Measurements from ENCODE around the gene KLF15. TPM values are rescaled to one million over a fixed set of nuclear protein-coding genes. Genes with fewer than 3 reads are reported as not detected.

The KLF15 gene
- total and polyA plus RNA-seq, 2 of the 8 experiments (the other 6 are each of a cell fraction or from before 2014, with no cell fraction given), result 15.7 to 19.5 TPM

- 0 out of 2 replicates have a peak overlapping the region, but pooled peaks have one; percentile 92 for H2BK15ac ChIP-seq (ENCODE audit: low read length)
- no peak overlapping the region for H4K91ac ChIP-seq (replicated peaks; ENCODE audit: insufficient read length, low read length)
- CTCF ChIA-PET (ENCODE audit: partially characterized antibody), result interaction anchor here (0.6 to 1.0 kb wide), 2 partner anchors 39 to 69 kb away, joined by 3 read pairs; no protein-coding TSS in a partner anchor
- 0 out of 2 replicates have a peak overlapping the region, but pooled peaks have one; percentile 32 for H2BK20ac ChIP-seq (ENCODE audit: low read length)
- H3K9me3 ChIP-seq (ENCODE audit: insufficient read depth in 2 of 2, low read depth in 1 of 2, low read length in 1 of 2), result no peaks in the 10 kb centered on the region
- peak overlapping the region; percentile 32; the same call in 1 of the 2 replicates for H3K18ac ChIP-seq (ENCODE audit: extremely low read depth, low read length)
- 0 out of 7 replicates have a peak, but pooled peaks cover 0 to 1% (median 0%) of the 10 kb centered on the region in 4 experiments for H3K27me3 ChIP-seq (replicated peaks in 1 of 4; ENCODE audit: control insufficient read depth in 3 of 4, extremely low read depth in 1 of 4, insufficient read depth in 3 of 4, low read length in 3 of 4)
- no peak overlapping the region for H3K4ac ChIP-seq (replicated peaks; ENCODE audit: insufficient read length, low read depth, low read length)
- no peaks in the 10 kb centered on the region for H3K79me2 ChIP-seq (ENCODE audit: control insufficient read depth in 1 of 2, insufficient read depth in 2 of 2, low read length in 2 of 2)
- POLR2A ChIA-PET (ENCODE audit: partially characterized antibody), result no interaction called here
- H3K9ac ChIP-seq (replicated peaks in 1 of 4; ENCODE audit: extremely low read depth in 1 of 4, low read depth in 3 of 4, low read length in 3 of 4), result no peak overlapping the region
- H2BK120ac ChIP-seq (replicated peaks; ENCODE audit: low read depth, low read length), result no peak overlapping the region
- no peak for DNase-seq (ENCODE audit: low read depth in 1 of 2, low spot score in 2 of 2)
- H3K14ac ChIP-seq (ENCODE audit: insufficient read length), result no peak overlapping the region
- no peak for TF ChIP-seq EGR1 (IDR thresholded peaks at IDR 0.05; ENCODE audit: borderline replicate concordance, low read depth, low read length)
- no peak for TF ChIP-seq POLR2AphosphoS5 (IDR thresholded peaks at IDR 0.05; ENCODE audit: low read depth, low read length)
- TF ChIP-seq POLR2A (IDR thresholded peaks at IDR 0.05; ENCODE audit: control extremely low read depth in 1 of 2, low read depth in 2 of 2, low read length in 2 of 2), result no peak
- TF ChIP-seq JUND (IDR thresholded peaks at IDR 0.05; ENCODE audit: low read length), result no peak
- H3K4me3 ChIP-seq (ENCODE audit: extremely low read depth in 1 of 4, insufficient read depth in 2 of 4, low read depth in 3 of 4, low read length in 4 of 4), result no peak overlapping the region
- no peak overlapping the region for H3K56ac ChIP-seq (replicated peaks; ENCODE audit: insufficient read length, low read depth, low read length)
- no peak overlapping the region; the same call in 1 of the 2 replicates for H2BK5ac ChIP-seq (ENCODE audit: low read depth, low read length)
- H4K5ac ChIP-seq (ENCODE audit: insufficient read length, low read depth, low read length), result no peak overlapping the region
- H4K20me1 ChIP-seq (replicated peaks in 1 of 2; ENCODE audit: control insufficient read depth in 1 of 2, insufficient read depth in 2 of 2, low read length in 2 of 2), result no peaks in the 10 kb centered on the region
- H3K79me1 ChIP-seq (ENCODE audit: low read depth, low read length), result no peaks in the 10 kb centered on the region
- H3K27ac ChIP-seq (ENCODE audit: low read depth, low read length), result no peak overlapping the region
- no peak overlapping the region for H2AFZ ChIP-seq (ENCODE audit: low read length)
- no peak for FAIRE-seq
- no peaks in the 10 kb centered on the region for H3K36me3 ChIP-seq (ENCODE audit: control insufficient read depth in 2 of 4, insufficient read depth in 4 of 4, low read length in 3 of 4)
- peaks cover 0 to 15% (median 0%) of the 10 kb centered on the region in 4 experiments; a peak in 2 of 7 replicates for H3K4me1 ChIP-seq (replicated peaks in 1 of 4; ENCODE audit: control insufficient read depth in 3 of 4, insufficient read depth in 4 of 4, low read length in 3 of 4)
- no peak overlapping the region; the same call in 1 of the 2 replicates for H4K8ac ChIP-seq (ENCODE audit: extremely low read depth, insufficient read depth, low read length)
- peak overlapping the region; percentile 60; the same call in 1 of the 2 replicates for H2BK12ac ChIP-seq (ENCODE audit: low read depth, low read length)
- H3K23ac ChIP-seq (ENCODE audit: insufficient read length), result no peak overlapping the region
- H3K4me2 ChIP-seq (ENCODE audit: insufficient read depth in 1 of 2, low read depth in 2 of 2, low read length in 2 of 2), result no peak overlapping the region
- H2AK5ac ChIP-seq (ENCODE audit: low read depth, low read length), result no peak overlapping the region
- H3K23me2 ChIP-seq (ENCODE audit: low read depth, low read length), result no peaks in the 10 kb centered on the region
- WGBS, 2 experiments (ENCODE audit: extremely low coverage in 1 of 2, insufficient coverage in 1 of 2, insufficient read length in 1 of 2, insufficient replicate concordance in 2 of 2, low coverage in 1 of 2, low lambda C conversion rate in 2 of 2, missing lambda C conversion rate in 1 of 2), result 88% methylated on average over 5 of the region's 6 CpGs; no CpG with 5 or more reads in 1 of the 2 experiments
Observed at GRCh38 chr3:126402178-126402577, 45.0 kb upstream of the KLF15 start.

All from H1 (cell line).